HepG2 (cell line): ENCODE measurements around the gene DUSP9. TPM values are rescaled to one million over a fixed set of nuclear protein-coding genes. Genes with fewer than 3 reads are reported as not detected.

Experiments used
- ATAC-seq: fragments of 200-7000 bp; cut with Tn5 transposase; 3 replicates; pipeline ENCODE4 v1.9.1; 2020; ENCODE audit warnings: mild to moderate bottlenecking, moderate library complexity
- BruUV-seq: library from RNA; stranded (reverse); fragments of 400-500 nt; replicated peaks from 2 replicates; lab custom pipeline; 2021; lab: Mats Ljungman, UMichigan
- CTCF ChIA-PET: fragments of 300-600 bp; formaldehyde crosslinking; extraction: SDS; loops from one replicate; lab custom pipeline; 2021; ENCODE audit warnings: low total read pairs, inconsistent platforms, low intra/inter-chr PET ratio; lab: Yijun Ruan, JAX
- POLR2A ChIA-PET: fragments of 350-600 bp; sonication (Branson Sonifier 250); formaldehyde crosslinking; loops from one replicate; lab custom pipeline; 2020; ENCODE audit warnings: antibody characterized with exemption, inconsistent platforms; lab: Yijun Ruan, JAX
- DNase-seq: peaks from one replicate; pipeline ENCODE4 v3.0.0-alpha.2; 2015; ENCODE audit warnings: low spot score
- FAIRE-seq: peaks from 3 replicates; lab custom pipeline; 2011; peaks lifted over from hg19 to GRCh38; lab: Jason Lieb, UNC
- H2AFZ ChIP-seq: one replicate; pipeline ENCODE4 v1.6.1; 2011; ENCODE audit warnings: low read length, inconsistent platforms
- H3K27ac ChIP-seq: fragments of 300-600 bp; 3 replicates; pipeline ENCODE4 v1.8.0; 2011; ENCODE audit warnings: mixed run types, mild to moderate bottlenecking, mixed read lengths, low read length, inconsistent platforms; ENCODE audit not compliant: insufficient read depth; ENCODE audit errors: extremely low read length
- H3K27me3 ChIP-seq, 2 experiments: fragments of 200-600 bp in 1 of 2; 2 replicates in 1 of 2; 3 replicates in 1 of 2; pipeline versions ENCODE4 v1.6.0 to v1.8.0; 2011; ENCODE audit warnings: low read length in 2 of 2, mild to moderate bottlenecking in 2 of 2, moderate library complexity in 2 of 2, inconsistent platforms in 1 of 2; ENCODE audit not compliant: insufficient read depth in 2 of 2, control insufficient read depth in 1 of 2
- H3K36me3 ChIP-seq, 2 experiments: fragments of 200-600 bp in 1 of 2; replicated peaks in 1 of 2; 2 replicates in 1 of 2; 3 replicates in 1 of 2; pipeline versions ENCODE4 v1.5.1 to v1.8.0; 2011; ENCODE audit warnings: low read length in 2 of 2, inconsistent platforms in 1 of 2; ENCODE audit not compliant: insufficient read depth in 2 of 2, control insufficient read depth in 1 of 2
- H3K4me1 ChIP-seq: 2 replicates; pipeline ENCODE4 v1.5.1; 2012; ENCODE audit warnings: low read length, inconsistent platforms; ENCODE audit not compliant: insufficient read depth
- H3K4me2 ChIP-seq: 2 replicates; pipeline ENCODE4 v1.6.0; 2011; ENCODE audit warnings: low read depth, low read length, inconsistent platforms
- H3K4me3 ChIP-seq, 3 experiments: fragments of 200-600 bp in 1 of 3; sonication (generic), shearing (Covaris generic) in 1 of 3; replicated peaks in 1 of 3; 2 replicates each; pipeline ENCODE4 v1.5.1; 2011 to 2016; ENCODE audit warnings: low read length in 3 of 3, inconsistent platforms in 2 of 3, low read depth in 2 of 3, mild to moderate bottlenecking in 2 of 3, control low read depth in 1 of 3, mixed read lengths in 1 of 3; ENCODE audit not compliant: insufficient read depth in 1 of 3
- H3K79me2 ChIP-seq: one replicate; pipeline ENCODE4 v1.6.1; 2011; ENCODE audit warnings: low read length, inconsistent platforms; ENCODE audit not compliant: insufficient read depth
- H3K9ac ChIP-seq: 2 replicates; pipeline ENCODE4 v1.6.0; 2011; ENCODE audit warnings: mild to moderate bottlenecking, low read depth, low read length, inconsistent platforms; ENCODE audit not compliant: insufficient read depth
- H3K9me3 ChIP-seq: 2 replicates; pipeline ENCODE4 v1.5.1; 2012; ENCODE audit warnings: mild to moderate bottlenecking, low read length
- H4K20me1 ChIP-seq: 2 replicates; pipeline ENCODE4 v1.6.0; 2011; ENCODE audit warnings: inconsistent platforms, mild to moderate bottlenecking, low read length, moderate library complexity; ENCODE audit not compliant: insufficient read depth
- BATF2 ChIP-seq: sonication (generic); formaldehyde crosslinking; IDR thresholded peaks from 2 replicates; pipeline ENCODE4 v1.8.0; 2022; ENCODE audit warnings: mild to moderate bottlenecking, missing genetic modification reagents, moderate library complexity
- GFI1 ChIP-seq: sonication (generic); formaldehyde crosslinking; IDR thresholded peaks from 2 replicates; pipeline ENCODE4 v1.5.0; 2020; ENCODE audit warnings: missing genetic modification reagents, mild to moderate bottlenecking, borderline replicate concordance
- POLR2AphosphoS5 ChIP-seq: IDR thresholded peaks from 2 replicates; pipeline ENCODE4 v1.6.1; 2012; ENCODE audit warnings: low read depth, low read length
- REL ChIP-seq: sonication (generic); formaldehyde crosslinking; conservative IDR thresholded peaks from 2 replicates; pipeline ENCODE4 v1.8.0; 2022; ENCODE audit warnings: mild to moderate bottlenecking, missing genetic modification reagents, moderate library complexity
- ZBTB10 ChIP-seq: sonication (generic); formaldehyde crosslinking; IDR thresholded peaks from 2 replicates; pipeline ENCODE4 v1.4.0; 2020; ENCODE audit warnings: missing genetic modification reagents, borderline replicate concordance
- ZFAT ChIP-seq: sonication (generic); formaldehyde crosslinking; conservative IDR thresholded peaks from 2 replicates; pipeline ENCODE4 v1.8.1; 2023; ENCODE audit warnings: missing genetic modification reagents, inconsistent platforms
- ZNF121 ChIP-seq: sonication (generic); formaldehyde crosslinking; IDR thresholded peaks from 2 replicates; pipeline ENCODE4 v1.5.0; 2020; ENCODE audit warnings: mild to moderate bottlenecking, missing genetic modification reagents
- ZNF326 ChIP-seq: sonication (generic); formaldehyde crosslinking; IDR thresholded peaks from 2 replicates; pipeline ENCODE4 v1.4.0; 2020; ENCODE audit warnings: missing genetic modification reagents, borderline replicate concordance
- ZNF33A ChIP-seq: sonication (generic); formaldehyde crosslinking; IDR thresholded peaks from 2 replicates; pipeline ENCODE4 v1.5.1; 2020; ENCODE audit warnings: missing genetic modification reagents, mild to moderate bottlenecking, moderate library complexity, borderline replicate concordance
- ZNF572 ChIP-seq: sonication (generic); formaldehyde crosslinking; IDR thresholded peaks from 2 replicates; pipeline ENCODE4 v1.5.1; 2020; ENCODE audit warnings: mild to moderate bottlenecking, missing genetic modification reagents
- ZNF781 ChIP-seq: sonication (generic); formaldehyde crosslinking; IDR thresholded peaks from 2 replicates; pipeline ENCODE4 v1.5.1; 2020; ENCODE audit warnings: borderline replicate concordance, mild to moderate bottlenecking, missing genetic modification reagents; ENCODE audit errors: not compliant biosample characterization
- ZSCAN25 ChIP-seq: sonication (generic); formaldehyde crosslinking; IDR thresholded peaks from 2 replicates; pipeline ENCODE4 v1.8.0; 2022; ENCODE audit warnings: mild to moderate bottlenecking, missing genetic modification reagents
- WGBS: methylation state at CpG from one replicate; pipeline ENCODE4 v1.1.6; 2017; ENCODE audit warnings: low lambda C conversion rate; 5-methylcytosine and 5-hydroxymethylcytosine counted together
- in situ Hi-C: cut with HindIII; loops from 2 replicates; pipeline ENCODE4 v1.10.0; 2017; ENCODE audit warnings: low pct_unique_long_range_greater_than_20kb; ENCODE audit not compliant: extremely low pct_ligation_motif_present
- intact Hi-C: fragments of 100-400 bp; cut with micrococcal nuclease; formaldehyde crosslinking; loops from one replicate; pipeline ENCODE4 v1.10.0; 2022; ENCODE audit not compliant: unreplicated experiment
- polyA plus RNA-seq, 8 experiments: library from polyadenylated mRNA; depleted of rRNA in 3 of 8; stranded (reverse) in 7 of 8; unstranded in 1 of 8; fragments of >200 nt; fragmentation: Illumina TruSeq in 4 of 8; extraction: Trizol in 4 of 8; gene quantifications; 2 replicates each; pipeline versions ENCODE4 v1.2.1 to v1.2.3, GENCODE V29; 2011 to 2016; ENCODE audit warnings: low read depth in 4 of 8, missing spikeins in 1 of 8, mixed read lengths in 1 of 8; ENCODE audit not compliant: insufficient read depth in 1 of 8
- total RNA-seq, 5 experiments: library from RNA; depleted of rRNA; stranded (reverse); fragments of >200 nt; fragmentation: Illumina TruSeq; extraction: Trizol; gene quantifications; 2 replicates each; pipeline ENCODE4 v1.2.3, GENCODE V29; 2016; ENCODE audit warnings: low read depth in 1 of 5
- TF ChIP-seq, protein P1 (sequence below): sonication (generic); formaldehyde crosslinking; IDR thresholded peaks from 2 replicates; pipeline ENCODE4 v1.4.0; 2020; ENCODE audit warnings: low read depth, missing genetic modification reagents
- TF ChIP-seq, protein P2 (sequence below): sonication (generic); formaldehyde crosslinking; IDR thresholded peaks from 2 replicates; pipeline ENCODE4 v1.5.0; 2020; ENCODE audit warnings: missing genetic modification reagents

Gene DUSP9
- total and polyA plus RNA-seq, 2 of the 13 experiments (the other 11 are each of a cell fraction or from before 2014, with no cell fraction given) = 235 to 435 TPM

GRCh38 chrX:153627675-153628111, 19.3 kb upstream of the DUSP9 start (continued):
- TF ChIP-seq, protein P1, sequence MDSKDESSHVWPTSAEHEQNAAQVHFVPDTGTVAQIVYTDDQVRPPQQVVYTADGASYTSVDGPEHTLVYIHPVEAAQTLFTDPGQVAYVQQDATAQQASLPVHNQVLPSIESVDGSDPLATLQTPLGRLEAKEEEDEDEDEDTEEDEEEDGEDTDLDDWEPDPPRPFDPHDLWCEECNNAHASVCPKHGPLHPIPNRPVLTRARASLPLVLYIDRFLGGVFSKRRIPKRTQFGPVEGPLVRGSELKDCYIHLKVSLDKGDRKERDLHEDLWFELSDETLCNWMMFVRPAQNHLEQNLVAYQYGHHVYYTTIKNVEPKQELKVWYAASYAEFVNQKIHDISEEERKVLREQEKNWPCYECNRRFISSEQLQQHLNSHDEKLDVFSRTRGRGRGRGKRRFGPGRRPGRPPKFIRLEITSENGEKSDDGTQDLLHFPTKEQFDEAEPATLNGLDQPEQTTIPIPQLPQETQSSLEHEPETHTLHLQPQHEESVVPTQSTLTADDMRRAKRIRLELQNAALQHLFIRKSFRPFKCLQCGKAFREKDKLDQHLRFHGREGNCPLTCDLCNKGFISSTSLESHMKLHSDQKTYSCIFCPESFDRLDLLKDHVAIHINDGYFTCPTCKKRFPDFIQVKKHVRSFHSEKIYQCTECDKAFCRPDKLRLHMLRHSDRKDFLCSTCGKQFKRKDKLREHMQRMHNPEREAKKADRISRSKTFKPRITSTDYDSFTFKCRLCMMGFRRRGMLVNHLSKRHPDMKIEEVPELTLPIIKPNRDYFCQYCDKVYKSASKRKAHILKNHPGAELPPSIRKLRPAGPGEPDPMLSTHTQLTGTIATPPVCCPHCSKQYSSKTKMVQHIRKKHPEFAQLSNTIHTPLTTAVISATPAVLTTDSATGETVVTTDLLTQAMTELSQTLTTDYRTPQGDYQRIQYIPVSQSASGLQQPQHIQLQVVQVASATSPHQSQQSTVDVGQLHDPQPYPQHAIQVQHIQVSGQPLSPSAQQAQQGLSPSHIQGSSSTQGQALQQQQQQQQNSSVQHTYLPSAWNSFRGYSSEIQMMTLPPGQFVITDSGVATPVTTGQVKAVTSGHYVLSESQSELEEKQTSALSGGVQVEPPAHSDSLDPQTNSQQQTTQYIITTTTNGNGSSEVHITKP (CRISPR knock-in tag) = 0 out of 2 replicates have a peak, but pooled peaks have one; percentile 58
- TF ChIP-seq ZBTB10 (CRISPR knock-in tag) = peak; percentile 42
- TF ChIP-seq ZFAT (CRISPR knock-in tag) = 0 out of 2 replicates have a peak, but pooled peaks have one; percentile 58
- peak; percentile 72; the same call in 1 of the 2 replicates for TF ChIP-seq GFI1
- peak; percentile 60; the same call in 1 of the 2 replicates for TF ChIP-seq ZNF121

DNA sequence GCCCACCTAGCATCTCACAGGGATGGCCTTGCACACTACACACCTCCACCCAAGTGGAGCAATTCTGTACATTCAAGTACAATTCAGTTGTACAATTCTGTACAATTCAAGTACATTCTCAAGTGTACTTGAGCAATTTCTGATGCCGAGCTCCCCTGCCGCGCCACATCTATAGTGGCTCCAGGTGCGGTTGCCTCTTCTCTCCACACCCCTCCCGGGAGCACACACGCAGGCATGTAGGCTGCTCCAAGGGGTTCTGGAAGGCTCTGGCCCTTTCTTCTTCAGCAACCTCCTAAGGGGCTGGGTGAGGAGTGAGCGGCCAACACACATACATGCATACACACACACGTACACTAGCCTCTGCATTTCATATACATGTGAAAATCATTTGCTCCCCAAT, 18.9 kb upstream of the DUSP9 start:
- intact Hi-C loops (no loop called here), in situ Hi-C loops (no loop called here)
- Histone ChIP-seq H3K27ac (peak overlapping the region; percentile 100), H2AFZ (no peak overlapping the region), H3K36me3 (no peaks in the 10 kb centered on the region), H3K4me2 (peak overlapping the region; percentile 63), H3K27me3 (no peaks in the 10 kb centered on the region), H3K9ac (peak overlapping the region; percentile 63), H4K20me1 (no peaks in the 10 kb centered on the region), H3K4me1 (peaks cover 81% of the 10 kb centered on the region), H3K79me2 (peaks cover 22% of the 10 kb centered on the region), H3K9me3 (no peaks in the 10 kb centered on the region), H3K4me3 (peak overlapping the region in 1 of 3 experiments; percentile 37; a peak in 2 of 6 replicates)
- ChIA-PET POLR2A (interaction anchor here (1.9 to 11.8 kb wide), 5 partner anchors 8 to 300 kb away, joined by 4 to 596 read pairs (median 144); partner anchors contain the start of genes CCNQ and DUSP9), CTCF (no interaction called here)
- no peak for DNase-seq
- no TSS peak for BruUV-seq
- ATAC-seq = no peak
- FAIRE-seq = no peak
- WGBS = no CpG with 5 or more reads among the region's 8 CpGs
- TF ChIP-seq ZNF572 (CRISPR knock-in tag) = no peak
- TF ChIP-seq ZNF781 (CRISPR knock-in tag) = no peak
- 0 out of 2 replicates have a peak, but pooled peaks have one; percentile 0 for TF ChIP-seq POLR2AphosphoS5
- peak; percentile 7; the same call in 1 of the 2 replicates for TF ChIP-seq ZSCAN25 (CRISPR knock-in tag)
- TF ChIP-seq ZNF326 (CRISPR knock-in tag) = 0 out of 2 replicates have a peak, but pooled peaks have one; percentile 0
- 0 out of 2 replicates have a peak, but pooled peaks have one; percentile 77 for TF ChIP-seq REL (CRISPR knock-in tag)
- TF ChIP-seq BATF2 (CRISPR knock-in tag) = 0 out of 2 replicates have a peak, but pooled peaks have one; percentile 19
- 0 out of 2 replicates have a peak, but pooled peaks have one; percentile 3 for TF ChIP-seq ZNF33A (CRISPR knock-in tag)
- TF ChIP-seq, protein P2, sequence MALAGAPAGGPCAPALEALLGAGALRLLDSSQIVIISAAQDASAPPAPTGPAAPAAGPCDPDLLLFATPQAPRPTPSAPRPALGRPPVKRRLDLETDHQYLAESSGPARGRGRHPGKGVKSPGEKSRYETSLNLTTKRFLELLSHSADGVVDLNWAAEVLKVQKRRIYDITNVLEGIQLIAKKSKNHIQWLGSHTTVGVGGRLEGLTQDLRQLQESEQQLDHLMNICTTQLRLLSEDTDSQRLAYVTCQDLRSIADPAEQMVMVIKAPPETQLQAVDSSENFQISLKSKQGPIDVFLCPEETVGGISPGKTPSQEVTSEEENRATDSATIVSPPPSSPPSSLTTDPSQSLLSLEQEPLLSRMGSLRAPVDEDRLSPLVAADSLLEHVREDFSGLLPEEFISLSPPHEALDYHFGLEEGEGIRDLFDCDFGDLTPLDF (CRISPR knock-in tag) = 0 out of 2 replicates have a peak, but pooled peaks have one; percentile 10
